Duodenal mucosa (tissue), 2 donors: ENCODE measurements around the gene NTF3.

ENCODE experiments used
- H3K27ac ChIP-seq: one replicate; pipeline ENCODE4 v1.7.0; 2013; ENCODE audit warnings: low read depth, low read length
- H3K27me3 ChIP-seq, 2 donors: one replicate each; pipeline ENCODE4 v1.7.0; 2013; ENCODE audit warnings: low read length in 2 of 2, control low read depth in 1 of 2; ENCODE audit not compliant: insufficient read depth in 2 of 2, control insufficient read depth in 1 of 2
- H3K36me3 ChIP-seq, 2 donors: one replicate each; pipeline ENCODE4 v1.7.0; 2013; ENCODE audit warnings: low read length in 2 of 2, control low read depth in 1 of 2; ENCODE audit not compliant: insufficient read depth in 2 of 2, control insufficient read depth in 1 of 2
- H3K4me1 ChIP-seq, 2 donors: one replicate each; pipeline ENCODE4 v1.7.0; 2013; ENCODE audit warnings: low read length in 2 of 2, control low read depth in 1 of 2; ENCODE audit not compliant: insufficient read depth in 2 of 2, control insufficient read depth in 1 of 2
- H3K4me3 ChIP-seq, 2 donors: one replicate each; pipeline ENCODE4 v1.7.0; 2013; ENCODE audit warnings: low read length in 2 of 2, low read depth in 1 of 2
- H3K9ac ChIP-seq, 2 donors: one replicate each; pipeline ENCODE4 v1.7.0; 2013; ENCODE audit warnings: low read length in 2 of 2, low read depth in 1 of 2
- H3K9me3 ChIP-seq, 2 donors: one replicate each; pipeline ENCODE4 v1.7.0; 2013; ENCODE audit warnings: low read length in 2 of 2, control low read depth in 1 of 2; ENCODE audit not compliant: control insufficient read depth in 1 of 2

NTF3 gene

GRCh38 chr12:5432011-5432400 lies at the start of gene NTF3:
NTF3 (plus strand) TSS chr12:5432108; CDS start chr12:5432325, 217 bp downstream.
- Histone ChIP-seq H3K36me3 (no peaks in the 10 kb centered on the region), H3K9me3 (no peaks in the 10 kb centered on the region), H3K27ac (no peak within 1 kb of the TSS), H3K4me1 (peaks cover 21 to 27% of the 10 kb centered on the region in 2 donors), H3K4me3 (peak within 1 kb of the TSS; percentile 71 to 81), H3K27me3 (peaks cover 12 to 33% of the 10 kb centered on the region in 2 donors), H3K9ac (peak within 1 kb of the TSS; percentile 48 to 58)

- no peaks in the 10 kb centered on the region for H3K9me3 ChIP-seq
- no peaks in the 10 kb centered on the region for H3K4me1 ChIP-seq
- H3K4me3 ChIP-seq = no peak overlapping the region
- H3K9ac ChIP-seq = no peak overlapping the region
- no peaks in the 10 kb centered on the region for H3K36me3 ChIP-seq
- no peak overlapping the region for H3K27ac ChIP-seq
- peaks cover 0 to 4% of the 10 kb centered on the region in 2 donors for H3K27me3 ChIP-seq
Measured at GRCh38 chr12:5384015-5384414, 47.9 kb upstream of the NTF3 start.

DNA sequence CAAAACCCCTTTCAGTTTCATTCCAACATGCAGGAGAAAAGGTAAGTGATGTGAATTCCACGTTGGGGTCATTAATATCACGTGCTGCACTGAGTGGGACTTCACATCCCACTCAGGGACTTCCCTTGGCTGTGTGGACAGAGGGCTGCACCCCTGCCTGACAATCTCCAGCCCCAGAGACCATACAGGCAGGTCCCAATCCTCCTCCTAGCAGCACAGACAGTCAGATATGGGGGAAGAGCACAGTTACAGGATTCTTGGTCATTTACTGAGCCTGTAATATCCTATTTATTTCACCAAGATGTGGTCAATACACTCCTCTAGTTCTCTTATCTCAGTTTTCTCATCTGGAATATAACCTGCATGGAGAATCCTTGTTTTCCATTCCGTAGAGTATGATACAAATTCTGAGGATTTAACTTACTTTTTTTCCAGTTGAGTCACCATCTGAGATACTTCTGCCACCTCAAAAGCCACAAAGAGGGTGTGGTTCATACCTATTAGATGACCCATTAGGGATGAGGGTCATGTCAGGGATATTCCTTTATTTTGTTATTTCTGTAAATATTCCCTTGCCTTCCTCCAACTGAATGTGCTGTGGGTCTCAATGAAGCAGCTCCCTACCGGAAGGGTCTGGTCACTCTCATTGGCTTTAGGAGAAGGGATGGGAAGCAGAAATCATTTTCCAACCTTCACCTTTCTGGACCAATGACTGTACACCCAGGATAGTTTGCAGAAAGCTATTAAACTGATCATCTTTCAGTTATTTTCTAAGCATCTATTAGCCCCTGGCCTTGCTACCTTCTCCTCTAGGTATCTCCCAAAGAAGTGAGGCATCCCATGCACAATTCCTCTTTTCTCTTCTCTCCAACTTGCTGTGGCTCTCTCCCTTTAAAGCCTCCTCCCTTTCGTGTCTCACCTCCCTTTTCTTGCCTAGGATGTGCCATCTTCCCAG lies 43.0 kb upstream of the NTF3 start:
- Histone ChIP-seq H3K4me1 (peaks cover 0 to 4% of the 10 kb centered on the region in 2 donors), H3K9ac (no peak overlapping the region), H3K9me3 (no peaks in the 10 kb centered on the region), H3K27me3 (no peaks in the 10 kb centered on the region), H3K27ac (no peak overlapping the region), H3K36me3 (no peaks in the 10 kb centered on the region), H3K4me3 (no peak overlapping the region)

DNA sequence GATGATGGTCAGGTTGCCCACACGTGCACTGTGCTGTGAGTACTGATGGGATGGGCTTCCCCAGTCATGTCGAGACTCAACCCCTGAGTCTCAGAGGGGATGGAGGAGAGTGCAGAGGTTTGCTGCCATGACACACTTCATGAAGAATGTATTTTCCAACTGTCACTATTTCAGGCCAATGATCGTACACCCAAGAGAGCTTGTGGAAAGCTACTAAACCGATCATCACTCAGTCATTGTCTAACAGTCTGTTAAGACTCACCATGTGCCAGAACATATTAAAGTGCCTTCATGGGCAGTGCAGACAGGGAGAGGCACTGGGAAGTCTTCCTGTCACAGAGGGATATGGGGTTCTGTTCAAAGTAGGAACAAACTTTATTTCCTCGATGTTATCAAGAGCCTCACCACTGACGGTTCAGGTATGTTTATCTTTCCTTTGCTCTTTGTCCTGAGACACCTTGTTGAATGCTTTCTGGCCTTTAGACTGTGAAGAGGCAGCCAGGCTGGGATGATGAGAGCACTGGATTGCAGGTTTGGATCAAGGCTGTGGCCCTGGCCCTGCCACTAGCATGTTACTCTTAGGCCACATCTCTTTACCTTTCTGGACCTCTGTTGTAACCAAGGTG lies 41.6 kb upstream of the NTF3 start:
- Histone ChIP-seq H3K27me3 (no peaks in the 10 kb centered on the region), H3K36me3 (no peaks in the 10 kb centered on the region), H3K4me3 (no peak overlapping the region), H3K9ac (no peak overlapping the region), H3K27ac (no peak overlapping the region), H3K9me3 (no peaks in the 10 kb centered on the region), H3K4me1 (peaks cover 0 to 4% of the 10 kb centered on the region in 2 donors)

DNA sequence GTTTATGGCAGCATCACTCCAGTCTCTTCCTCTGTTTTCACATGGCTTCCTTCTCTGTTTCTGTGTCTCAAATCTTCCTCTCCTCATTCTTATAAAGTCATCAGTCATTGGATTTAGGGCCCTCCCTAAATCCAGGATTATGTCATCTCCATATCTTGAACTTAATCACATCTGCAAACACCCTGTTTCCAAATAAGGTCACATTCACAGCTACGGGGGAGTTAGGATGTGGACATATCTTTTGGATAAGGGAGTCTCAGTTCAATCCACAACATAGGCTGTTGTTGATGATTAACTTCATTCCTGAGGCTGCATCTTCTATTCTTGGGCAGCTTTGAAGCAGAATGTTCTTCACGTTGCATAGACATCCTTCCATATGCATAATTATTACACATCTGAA lies 40.3 kb upstream of the NTF3 start:
- Histone ChIP-seq H3K9ac (no peak overlapping the region), H3K27me3 (no peaks in the 10 kb centered on the region), H3K4me3 (no peak overlapping the region), H3K36me3 (no peaks in the 10 kb centered on the region), H3K9me3 (no peaks in the 10 kb centered on the region), H3K4me1 (peaks cover 0 to 4% of the 10 kb centered on the region in 2 donors), H3K27ac (no peak overlapping the region)

DNA sequence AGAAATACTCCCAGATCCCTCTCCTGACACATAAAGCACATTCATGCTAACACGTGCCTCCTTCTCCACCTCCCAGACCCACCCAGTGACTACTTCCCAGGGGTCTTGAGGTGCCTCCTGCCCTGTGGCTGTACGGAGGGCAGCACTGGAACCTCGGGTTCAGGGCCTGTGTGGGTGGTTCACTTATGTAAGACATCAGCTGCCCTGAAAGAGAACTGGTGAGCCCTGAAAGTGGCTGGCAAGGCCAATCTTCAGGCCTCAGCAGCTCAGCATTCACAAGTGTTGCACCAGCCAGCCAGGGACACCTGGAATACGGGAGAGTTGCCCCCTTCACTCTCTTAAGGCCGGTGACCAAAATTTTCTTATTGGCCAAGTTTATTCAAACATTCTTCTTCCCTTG lies 38.9 kb upstream of the NTF3 start:
- H3K4me3 ChIP-seq = no peak overlapping the region
- no peaks in the 10 kb centered on the region for H3K27me3 ChIP-seq
- H3K9ac ChIP-seq = no peak overlapping the region
- no peaks in the 10 kb centered on the region for H3K9me3 ChIP-seq
- H3K36me3 ChIP-seq = no peaks in the 10 kb centered on the region
- H3K27ac ChIP-seq = no peak overlapping the region
- H3K4me1 ChIP-seq = peaks cover 0 to 4% of the 10 kb centered on the region in 2 donors

GRCh38 chr12:5395443-5396271 lies 36.3 kb upstream of the NTF3 start:
- H3K4me1 ChIP-seq = no peaks in the 10 kb centered on the region
- no peak overlapping the region for H3K9ac ChIP-seq
- no peaks in the 10 kb centered on the region for H3K9me3 ChIP-seq
- H3K27me3 ChIP-seq = no peaks in the 10 kb centered on the region
- no peaks in the 10 kb centered on the region for H3K36me3 ChIP-seq
- no peak overlapping the region for H3K4me3 ChIP-seq
- no peak overlapping the region for H3K27ac ChIP-seq

- Histone ChIP-seq H3K4me3 (no peak overlapping the region), H3K27me3 (no peaks in the 10 kb centered on the region), H3K9me3 (no peaks in the 10 kb centered on the region), H3K36me3 (no peaks in the 10 kb centered on the region), H3K4me1 (no peaks in the 10 kb centered on the region), H3K9ac (no peak overlapping the region), H3K27ac (no peak overlapping the region)
Measured at GRCh38 chr12:5396541-5396940, 35.4 kb upstream of the NTF3 start.

DNA sequence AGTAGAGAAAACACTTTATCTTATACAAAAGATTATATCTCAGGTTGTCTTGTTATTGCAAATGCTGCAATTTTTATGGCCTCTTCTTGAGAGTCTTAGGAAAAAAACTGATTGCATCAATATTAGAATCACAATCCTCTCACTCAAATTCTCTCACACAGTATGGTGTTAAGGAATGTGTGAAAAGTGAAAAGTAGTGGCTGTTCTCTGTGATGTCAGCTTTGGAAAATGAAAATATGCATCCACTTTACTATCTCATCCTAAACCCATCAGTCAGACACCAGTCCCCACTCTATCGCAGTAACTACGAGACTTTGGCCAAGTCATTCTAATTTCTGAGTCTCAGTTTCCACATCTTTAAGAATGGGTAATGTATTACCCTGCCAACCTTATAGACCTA lies 32.6 kb upstream of the NTF3 start:
- no peak overlapping the region for H3K27ac ChIP-seq
- no peaks in the 10 kb centered on the region for H3K4me1 ChIP-seq
- no peaks in the 10 kb centered on the region for H3K36me3 ChIP-seq
- H3K9me3 ChIP-seq = no peaks in the 10 kb centered on the region
- no peak overlapping the region for H3K4me3 ChIP-seq
- H3K9ac ChIP-seq = no peak overlapping the region
- no peaks in the 10 kb centered on the region for H3K27me3 ChIP-seq
